Psoas muscle (tissue), 8 donors: ENCODE data around the gene CCN5. TPM values are rescaled to one million over a fixed set of nuclear protein-coding genes. Genes with fewer than 3 reads are reported as not detected.

ENCODE experiments used
- ATAC-seq, 4 donors: fragments of 200-7000 bp; cut with Tn5 transposase; one replicate each; pipeline ENCODE4 v1.9.1; 2020; ENCODE audit warnings: moderate library complexity in 3 of 4, mild to moderate bottlenecking in 2 of 4
- DNase-seq, 2 donors: peaks; one replicate each; pipeline ENCODE4 v3.0.0-alpha.2; 2020
- H3K27ac ChIP-seq: fragments of 200-600 bp; one replicate; pipeline ENCODE4 v1.8.0; 2022
- H3K27me3 ChIP-seq, 3 donors: fragments of 200-600 bp in 1 of 3; one replicate each; pipeline versions ENCODE4 v1.6.1 to v1.8.0; 2013 to 2022; ENCODE audit warnings: low read length in 2 of 3, mild to moderate bottlenecking in 2 of 3, moderate library complexity in 1 of 3; ENCODE audit not compliant: insufficient read depth in 3 of 3
- H3K36me3 ChIP-seq, 2 donors: fragments of 200-600 bp in 1 of 2; one replicate each; pipeline versions ENCODE4 v1.6.1 to v1.8.0; 2013 to 2022; ENCODE audit warnings: low read depth in 1 of 2, mild to moderate bottlenecking in 1 of 2, moderate library complexity in 1 of 2; ENCODE audit not compliant: insufficient read depth in 1 of 2
- H3K4me1 ChIP-seq: fragments of 200-600 bp; one replicate; pipeline ENCODE4 v1.8.0; 2022
- H3K4me3 ChIP-seq: fragments of 200-600 bp; one replicate; pipeline ENCODE4 v1.8.0; 2022; ENCODE audit warnings: mild to moderate bottlenecking
- H3K9me3 ChIP-seq: fragments of 200-600 bp; one replicate; pipeline ENCODE4 v1.8.0; 2022
- WGBS, 3 donors: extraction: QIAGEN DNeasy Blood & Tissue Kit; methylation state at CpG; one replicate each; pipeline versions ENCODE4 v1.1.6 to v1.1.7; 2013; 5-methylcytosine and 5-hydroxymethylcytosine counted together
- intact Hi-C, 2 donors: fragments of 100-400 bp; cut with DNase I; formaldehyde crosslinking; loops; one replicate each; pipeline versions ENCODE4 v1.11.0 to v1.14.2; 2022
- polyA plus RNA-seq, 3 donors: library from polyadenylated mRNA; stranded (reverse); fragments of 200-250 nt; gene quantifications; one replicate each; pipeline ENCODE4 v1.2.3, GENCODE V29; 2013
- total RNA-seq, 4 donors: library from RNA; stranded (reverse); fragmentation: NEBNext Ultra II Directional in 2 of 4; extraction: Animal tissue kit (Norgen Biotek cat#: 25700) in 2 of 4; gene quantifications; one replicate each; pipeline versions ENCODE4 v1.2.1 to v1.2.4, GENCODE V29; 2021 to 2023
- TF ChIP-seq, protein P1 (sequence below): fragments of 200-600 bp; IDR thresholded peaks from one replicate; pipeline ENCODE4 v1.8.0; 2022; ENCODE audit warnings: antibody characterized with exemption
- donor health status: healthy with polysubstance abuse.
- donor health status: DM: no; HTN: no; CAD: no; lungs with moderate emphysema.
- donor health status: Bipolar disorder and iron deficiency.
- donor health status: healthy.
- donor health status: DM: yes; HTN: yes; CAD: no.
- donor health status: DM: no; HTN: no; CAD: no.
- donor health status: DM: no; HTN: no; CAD: no.
- donor health status: DM: yes; HTN: yes; CAD: no.

Gene CCN5
- total and polyA plus RNA-seq, 7 donors: 3.3 to 20.9 (median 9.6) TPM

- ATAC-seq (no peak), DNase-seq (no peak)
- Histone ChIP-seq H3K27me3 (no peaks in the 10 kb centered on the region), H3K27ac (peak overlapping the region; percentile 13), H3K4me1 (peaks cover 28% of the 10 kb centered on the region), H3K4me3 (no peak overlapping the region), H3K9me3 (no peaks in the 10 kb centered on the region), H3K36me3 (no peaks in the 10 kb centered on the region)
- TF ChIP-seq, protein P1, sequence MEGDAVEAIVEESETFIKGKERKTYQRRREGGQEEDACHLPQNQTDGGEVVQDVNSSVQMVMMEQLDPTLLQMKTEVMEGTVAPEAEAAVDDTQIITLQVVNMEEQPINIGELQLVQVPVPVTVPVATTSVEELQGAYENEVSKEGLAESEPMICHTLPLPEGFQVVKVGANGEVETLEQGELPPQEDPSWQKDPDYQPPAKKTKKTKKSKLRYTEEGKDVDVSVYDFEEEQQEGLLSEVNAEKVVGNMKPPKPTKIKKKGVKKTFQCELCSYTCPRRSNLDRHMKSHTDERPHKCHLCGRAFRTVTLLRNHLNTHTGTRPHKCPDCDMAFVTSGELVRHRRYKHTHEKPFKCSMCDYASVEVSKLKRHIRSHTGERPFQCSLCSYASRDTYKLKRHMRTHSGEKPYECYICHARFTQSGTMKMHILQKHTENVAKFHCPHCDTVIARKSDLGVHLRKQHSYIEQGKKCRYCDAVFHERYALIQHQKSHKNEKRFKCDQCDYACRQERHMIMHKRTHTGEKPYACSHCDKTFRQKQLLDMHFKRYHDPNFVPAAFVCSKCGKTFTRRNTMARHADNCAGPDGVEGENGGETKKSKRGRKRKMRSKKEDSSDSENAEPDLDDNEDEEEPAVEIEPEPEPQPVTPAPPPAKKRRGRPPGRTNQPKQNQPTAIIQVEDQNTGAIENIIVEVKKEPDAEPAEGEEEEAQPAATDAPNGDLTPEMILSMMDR: no peak
- 88 to 94% (median 92%) methylated on average over 4 of the region's 4 CpGs for WGBS, 3 donors
- intact Hi-C loops: loop anchor here in 1 of 2 donors (5.0 to 10.0 kb wide), 2 partner anchors 211 to 523 kb away; partner anchors contain the start of genes OSER1 and SERINC3
Observed at GRCh38 chr20:44735816-44736169, 20.6 kb downstream of the CCN5 start.

DNA sequence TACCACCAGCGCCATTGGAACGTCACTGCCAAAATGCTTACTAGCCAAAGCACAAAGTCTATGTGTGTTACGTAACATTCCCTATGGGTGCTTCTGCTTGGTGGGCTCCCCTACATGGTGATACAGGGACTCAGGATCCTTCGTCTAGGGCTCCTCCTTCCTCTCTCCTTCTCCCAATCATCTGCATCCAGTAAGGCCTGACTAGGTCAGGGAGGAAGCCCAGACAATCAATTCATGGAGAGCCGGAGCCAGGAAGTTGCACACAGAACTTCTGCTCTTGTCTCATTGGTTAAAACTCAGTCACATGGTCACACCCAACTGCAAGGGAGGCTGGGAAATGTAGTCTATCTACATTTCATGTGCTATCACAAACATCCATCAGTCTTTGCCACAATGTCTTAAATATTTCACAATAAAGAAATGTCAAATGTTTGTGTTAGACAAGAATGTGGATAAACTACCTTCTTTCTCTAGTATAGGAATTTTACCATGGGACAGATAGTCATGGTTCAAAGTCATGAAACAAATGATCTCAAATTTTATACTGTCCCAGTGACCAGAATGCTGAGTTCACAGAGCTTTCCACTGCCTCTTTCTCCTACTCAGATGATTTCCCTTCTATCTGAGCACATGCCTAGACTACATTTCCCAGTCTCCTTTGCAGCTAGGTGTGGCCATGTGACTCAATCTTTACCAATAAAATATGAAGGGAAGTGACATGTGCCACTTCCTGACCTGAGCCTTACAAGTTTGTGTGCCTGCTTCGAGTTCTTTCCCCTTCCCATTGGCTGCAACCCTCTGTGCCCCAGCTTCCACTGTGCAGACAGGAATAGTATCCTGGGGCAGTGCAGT lies 21.2 kb downstream of the CCN5 start:
- 38 to 53% (median 43%) methylated on average over 6 of the region's 6 CpGs for WGBS, 3 donors
- ATAC-seq (peak; percentile 53 to 69 (median 62)), DNase-seq (peak in 1 of 2 donors; percentile 63)
- no peaks in the 10 kb centered on the region for H3K9me3 ChIP-seq
- no peak overlapping the region for H3K4me3 ChIP-seq
- no peaks in the 10 kb centered on the region for H3K27me3 ChIP-seq
- H3K4me1 ChIP-seq: peaks cover 22% of the 10 kb centered on the region
- intact Hi-C loops: loop anchor here in 1 of 2 donors (5.0 to 10.0 kb wide), 2 partner anchors 212 to 524 kb away; partner anchors contain the start of genes OSER1 and SERINC3
- TF ChIP-seq, protein P1: no peak
- H3K27ac ChIP-seq: peak overlapping the region; percentile 13
- no peaks in the 10 kb centered on the region for H3K36me3 ChIP-seq

- WGBS, 3 donors: 97 to 99% (median 99%) methylated on average over 4 of the region's 4 CpGs
- Histone ChIP-seq H3K4me3 (no peak overlapping the region), H3K4me1 (peaks cover 16% of the 10 kb centered on the region), H3K27me3 (no peaks in the 10 kb centered on the region), H3K9me3 (no peaks in the 10 kb centered on the region), H3K36me3 (no peaks in the 10 kb centered on the region), H3K27ac (no peak overlapping the region)
- ATAC-seq (no peak), DNase-seq (no peak)
- TF ChIP-seq, protein P1: no peak
- intact Hi-C loops: loop anchor here in 1 of 2 donors (5.0 to 10.0 kb wide), 2 partner anchors 212 to 525 kb away; partner anchors contain the start of genes OSER1 and SERINC3
Observed at GRCh38 chr20:44737116-44737515, 21.9 kb downstream of the CCN5 start.

DNA sequence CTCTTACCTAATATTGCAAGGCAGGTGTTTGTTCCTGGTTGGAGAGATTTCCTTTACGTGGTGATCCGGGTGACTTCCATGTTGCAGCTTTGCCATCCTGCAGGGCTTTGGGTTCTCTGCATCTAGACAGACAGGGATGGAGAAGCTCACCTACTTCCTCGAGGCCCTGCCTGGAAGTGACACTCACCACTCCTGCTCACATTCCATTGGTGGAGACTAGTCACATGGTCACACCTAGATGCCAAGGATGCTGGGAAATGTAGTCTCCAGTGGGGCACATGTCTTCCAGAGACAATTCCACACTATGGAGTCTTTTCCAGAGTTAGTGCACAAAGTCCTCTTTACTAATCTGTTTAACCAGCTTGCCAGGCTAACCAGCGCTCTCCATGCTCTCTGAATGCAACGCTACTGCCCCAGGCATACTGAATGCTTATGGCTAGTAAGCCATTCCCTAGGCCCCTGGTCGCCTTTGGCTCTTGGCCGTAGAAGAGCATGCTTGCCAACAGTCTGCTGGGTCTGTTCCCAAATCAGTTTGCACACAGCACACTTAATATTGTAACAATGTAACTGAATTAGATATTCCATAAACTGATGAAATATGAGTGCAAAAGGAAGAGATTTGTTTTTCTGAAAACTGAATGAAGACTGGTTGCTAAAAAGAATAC lies 23.8 kb downstream of the CCN5 start:
- no peak overlapping the region for H3K4me3 ChIP-seq
- 59 to 69% (median 63%) methylated on average over 7 of the region's 7 CpGs for WGBS, 3 donors
- H3K27me3 ChIP-seq: no peaks in the 10 kb centered on the region
- peak overlapping the region; percentile 40 for H3K27ac ChIP-seq
- intact Hi-C loops: loop anchor here in 1 of 2 donors (5.0 to 10.0 kb wide), 2 partner anchors 214 to 527 kb away; partner anchors contain the start of genes OSER1 and SERINC3
- ATAC-seq (peak; percentile 72 to 88 (median 83)), DNase-seq (peak in 1 of 2 donors; percentile 64)
- no peaks in the 10 kb centered on the region for H3K9me3 ChIP-seq
- peaks cover 11% of the 10 kb centered on the region for H3K4me1 ChIP-seq
- H3K36me3 ChIP-seq: no peaks in the 10 kb centered on the region
- TF ChIP-seq, protein P1: no peak
